HCT116 (cell line): ENCODE data around the gene ARHGAP5.

ENCODE experiments used
- CTCF ChIP-seq, 3 experiments: fragments of 200-600 bp in 1 of 3; sonication (generic) in 1 of 3; IDR thresholded peaks in 2 of 3; conservative IDR thresholded peaks in 1 of 3; 2 replicates each; pipeline ENCODE4 v1.5.1; 2012 to 2017; ENCODE audit warnings: low read depth in 2 of 3, low read length in 2 of 3, antibody characterized with exemption in 1 of 3, borderline replicate concordance in 1 of 3, control low read depth in 1 of 3, mild to moderate bottlenecking in 1 of 3, mixed read lengths in 1 of 3, mixed run types in 1 of 3, moderate library complexity in 1 of 3; ENCODE audit not compliant: insufficient read depth in 1 of 3
- ELF1 ChIP-seq: IDR thresholded peaks from 2 replicates; pipeline ENCODE4 v1.6.1; 2012; ENCODE audit warnings: low read depth, borderline replicate concordance
- EZH2 ChIP-seq: fragments of 200-600 bp; sonication (generic); IDR thresholded peaks from 2 replicates; pipeline ENCODE4 v1.6.1; 2017; ENCODE audit warnings: antibody characterized with exemption, mixed run types
- EZH2phosphoT487 ChIP-seq: fragments of 200-600 bp; IDR thresholded peaks from 2 replicates; pipeline ENCODE4 v1.6.1; 2018; ENCODE audit warnings: antibody characterized with exemption, borderline replicate concordance
- FOSL1 ChIP-seq: IDR thresholded peaks from 2 replicates; pipeline ENCODE4 v1.6.1; 2012; ENCODE audit warnings: low read depth
- POLR2AphosphoS5 ChIP-seq: IDR thresholded peaks from 2 replicates; pipeline ENCODE4 v1.6.1; 2011; ENCODE audit warnings: mild to moderate bottlenecking, low read depth, low read length, moderate library complexity
- RAD21 ChIP-seq: IDR thresholded peaks from 2 replicates; pipeline ENCODE4 v1.6.1; 2012; ENCODE audit warnings: low read depth, mild to moderate bottlenecking
- REST ChIP-seq: IDR thresholded peaks from 2 replicates; pipeline ENCODE4 v1.6.1; 2012; ENCODE audit warnings: low read depth
- SIN3A ChIP-seq: IDR thresholded peaks from 2 replicates; pipeline ENCODE4 v1.6.1; 2012; ENCODE audit warnings: low read depth
- SP1 ChIP-seq: IDR thresholded peaks from 2 replicates; pipeline ENCODE4 v1.6.1; 2012; ENCODE audit warnings: low read depth
- YY1 ChIP-seq: IDR thresholded peaks from 2 replicates; pipeline ENCODE4 v1.6.1; 2011; ENCODE audit warnings: low read length, low read depth, moderate library complexity, mild to moderate bottlenecking; ENCODE audit not compliant: insufficient replicate concordance; ENCODE audit errors: extremely low read depth
- TF ChIP-seq, protein P1 (sequence below): IDR thresholded peaks from 2 replicates; pipeline ENCODE4 v1.6.1; 2012

- TF ChIP-seq CTCF (IDR thresholded peaks at IDR 0.05 in 2 of 3, conservative IDR thresholded peaks at IDR 0.05 in 1 of 3; ENCODE audit: borderline replicate concordance in 1 of 3, insufficient read depth in 1 of 3, low read depth in 2 of 3, low read length in 2 of 3) (no peak), RAD21 (no peak), REST (no peak), EZH2phosphoT487 (no peak), YY1 (no peak), FOSL1 (no peak), POLR2AphosphoS5 (no peak), SP1 (no peak), EZH2 (no peak), ELF1 (no peak), SIN3A (no peak)
- TF ChIP-seq, protein P1, sequence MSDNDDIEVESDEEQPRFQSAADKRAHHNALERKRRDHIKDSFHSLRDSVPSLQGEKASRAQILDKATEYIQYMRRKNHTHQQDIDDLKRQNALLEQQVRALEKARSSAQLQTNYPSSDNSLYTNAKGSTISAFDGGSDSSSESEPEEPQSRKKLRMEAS = no peak
Observed at GRCh38 chr14:32080001-32080510, 3.0 kb downstream of the ARHGAP5 start.
